ENCODE results near the gene MGAT5.

MGAT5 gene

DNA sequence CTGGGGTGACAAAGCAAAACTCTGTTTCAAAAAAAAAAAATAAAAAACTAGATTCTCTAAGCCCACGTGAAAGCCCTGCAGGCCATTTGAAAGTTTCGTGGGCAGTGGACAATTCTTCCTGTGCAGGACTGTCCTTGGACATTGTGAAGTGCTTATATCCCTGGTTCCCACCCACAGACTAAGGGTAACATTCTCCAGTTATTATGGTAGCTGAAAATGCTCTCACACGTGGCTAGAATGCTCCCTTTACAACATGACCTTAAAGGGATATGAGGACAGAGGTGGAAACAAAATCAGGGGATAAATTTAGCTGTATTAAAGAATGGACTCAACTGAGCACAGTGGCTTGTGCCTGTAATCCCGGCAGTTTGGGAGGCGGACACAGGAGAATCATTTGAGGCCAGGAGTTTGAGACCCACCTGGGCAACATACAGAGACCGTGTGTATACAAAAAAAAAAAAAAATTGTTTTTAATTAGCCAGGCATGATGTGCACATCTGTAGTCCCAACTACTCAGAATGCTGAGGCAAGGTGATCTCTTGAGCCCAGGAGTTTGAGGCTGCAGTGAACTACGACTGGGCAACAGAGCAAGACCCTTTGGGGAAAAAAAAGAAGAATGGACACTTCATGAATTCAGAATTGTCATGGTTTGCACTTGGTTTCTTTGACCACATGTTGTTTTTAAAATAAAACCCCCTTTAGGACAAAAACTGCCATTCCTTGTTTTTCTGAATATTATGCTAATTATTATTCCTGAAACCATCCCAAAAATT lies 167.9 kb downstream of the MGAT5 start:
- no peak for DNase-seq (ENCODE audit: low read depth, low spot score)

DNA sequence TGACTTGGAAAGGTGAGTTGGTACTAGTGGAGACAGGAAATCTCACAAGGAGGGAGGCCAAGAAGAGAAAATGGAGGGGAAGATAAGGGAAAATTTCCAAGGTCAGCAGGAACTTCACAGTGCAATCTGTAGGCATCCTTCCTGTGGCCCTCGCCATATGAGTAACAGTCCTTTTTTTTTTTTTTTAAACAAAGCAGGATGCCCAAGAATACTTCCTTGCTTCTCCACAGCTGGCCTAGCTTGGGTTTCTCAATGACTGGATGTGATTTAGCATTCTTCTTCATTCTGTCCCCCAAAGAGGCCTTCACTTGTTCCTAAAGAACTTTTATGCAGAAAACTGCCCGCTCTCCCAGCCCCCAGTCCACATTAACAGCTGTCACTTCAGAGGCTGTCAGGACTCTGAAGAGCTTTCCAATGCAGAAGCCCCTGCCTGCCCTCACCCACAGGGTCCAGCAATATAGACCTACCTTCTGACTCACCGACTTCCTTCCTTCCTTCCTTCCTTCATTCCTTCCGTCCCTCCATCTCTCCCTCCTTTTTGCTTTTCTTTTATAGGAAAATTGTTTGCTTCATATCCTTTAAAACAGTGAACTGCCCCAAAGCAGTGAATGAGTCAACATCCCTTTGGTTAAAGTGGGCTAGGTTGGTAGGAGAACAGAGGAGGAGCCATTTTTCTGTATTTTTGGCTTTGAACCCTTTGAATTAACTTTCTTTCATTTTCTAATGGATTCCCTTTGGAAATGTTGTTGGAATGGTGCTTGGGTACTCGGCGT lies 172.0 kb downstream of the MGAT5 start:
- no peak for DNase-seq (ENCODE audit: low read depth, low spot score)

DNA sequence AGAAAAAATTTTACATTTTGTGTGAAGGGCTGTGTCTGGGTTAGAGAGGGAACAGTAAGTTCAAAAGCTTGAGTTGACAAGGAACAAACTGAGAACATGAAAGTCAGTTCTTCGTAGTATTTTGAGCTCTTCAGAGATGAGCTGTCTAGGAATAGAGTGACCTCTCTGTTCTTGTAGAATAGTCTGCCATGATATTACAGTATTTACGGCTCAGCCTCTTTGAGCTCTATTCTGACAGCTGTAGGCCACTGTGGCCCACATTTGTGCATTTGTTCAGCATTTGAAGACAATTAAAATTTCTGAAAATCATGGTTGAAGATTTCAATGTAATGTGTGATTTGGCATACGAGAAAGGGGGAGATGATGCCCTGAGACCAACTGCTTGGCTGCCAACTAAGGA lies 172.8 kb downstream of the MGAT5 start:
- DNase-seq (ENCODE audit: low read depth, low spot score): no peak

DNA sequence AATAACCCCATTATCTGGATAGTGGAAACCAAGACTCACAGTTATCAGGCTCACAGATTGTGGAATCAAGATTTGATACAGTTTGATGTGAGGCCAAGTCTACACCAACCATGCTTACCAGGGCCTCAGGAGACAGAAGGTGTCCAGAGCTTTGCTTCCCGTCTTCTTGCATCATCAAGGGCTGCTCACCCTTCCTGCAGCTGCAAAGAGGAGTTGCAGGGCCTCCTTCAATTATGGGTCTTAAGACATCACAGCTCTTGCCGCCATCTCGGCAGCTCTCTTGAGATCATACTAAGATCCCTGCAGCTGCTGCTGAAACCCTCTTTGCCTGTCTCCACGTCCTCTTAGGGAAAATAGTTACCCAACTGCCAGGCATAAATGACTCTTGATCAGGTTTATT lies 176.0 kb downstream of the MGAT5 start:
- DNase-seq (ENCODE audit: low read depth, low spot score): no peak

DNA sequence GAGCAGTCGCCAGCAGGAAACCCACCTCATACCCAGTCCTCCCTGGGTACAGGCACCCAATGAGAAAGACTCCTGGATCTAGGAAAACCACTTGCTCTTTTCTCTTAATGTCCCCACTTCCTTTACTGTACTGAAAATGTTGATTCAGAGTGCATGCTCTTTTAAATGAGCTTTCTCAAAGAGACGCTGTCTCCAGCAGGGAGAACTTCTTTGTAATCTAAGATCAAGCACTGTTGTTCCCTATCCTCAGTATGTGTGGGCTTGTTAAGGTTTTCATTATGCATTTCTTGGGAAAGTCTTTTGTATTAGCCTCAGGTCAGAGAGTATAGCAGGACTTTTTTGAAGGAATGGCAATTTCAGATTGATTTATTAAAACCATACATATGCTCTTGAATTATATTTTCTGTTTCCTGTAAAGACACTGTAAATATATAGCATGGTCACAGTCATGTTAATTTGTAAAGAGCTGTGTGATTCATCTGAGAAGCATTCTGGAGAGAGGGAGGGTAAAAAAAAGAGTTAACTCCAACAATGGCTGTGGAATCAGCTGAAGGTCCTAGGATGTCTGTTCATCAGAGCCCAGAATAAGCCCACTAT lies 178.1 kb downstream of the MGAT5 start:
- DNase-seq (ENCODE audit: low read depth, low spot score): no peak

DNA sequence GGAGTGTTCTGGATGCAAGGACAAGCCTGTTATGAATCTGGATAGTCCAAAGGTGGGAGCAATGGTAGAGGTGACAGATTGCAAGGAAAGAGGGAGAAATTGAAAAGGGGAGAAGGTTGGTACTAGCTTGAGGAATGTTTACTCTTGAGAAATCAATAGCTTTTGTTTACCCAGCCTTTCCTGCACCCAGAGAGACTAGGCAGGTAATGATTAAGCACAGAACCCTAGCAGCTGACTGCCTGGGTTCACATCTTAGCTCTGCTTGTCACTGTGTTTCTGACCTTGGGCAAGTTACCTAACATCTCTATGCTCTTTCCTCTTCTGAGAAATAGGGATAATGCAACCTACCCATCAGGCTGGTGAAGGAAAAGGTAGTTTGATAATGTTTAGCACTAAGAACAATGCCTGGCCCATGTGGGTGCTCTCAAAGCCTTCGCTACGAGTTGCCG lies 178.6 kb downstream of the MGAT5 start:
- DNase-seq (ENCODE audit: low read depth, low spot score): no peak

DNA sequence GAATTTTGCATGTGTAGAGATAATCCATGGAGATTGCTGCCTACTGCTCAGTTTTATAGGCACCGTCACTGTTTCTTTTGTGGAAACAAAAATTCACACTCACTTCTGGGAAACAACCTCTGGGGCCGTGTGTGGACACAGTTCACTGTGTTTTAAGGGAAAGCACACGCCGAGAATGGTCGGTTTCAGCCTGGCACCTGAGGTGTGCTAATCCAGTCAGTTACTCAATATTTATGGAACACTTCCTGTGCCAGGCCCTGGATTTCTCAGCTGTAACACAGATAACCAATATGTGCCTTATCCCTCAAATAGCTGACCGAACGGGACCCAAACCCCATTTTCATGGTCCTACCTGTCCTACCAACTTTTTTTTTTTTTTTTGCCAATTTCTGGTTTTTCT lies 179.6 kb downstream of the MGAT5 start:
- DNase-seq (ENCODE audit: low read depth, low spot score): no peak

DNA sequence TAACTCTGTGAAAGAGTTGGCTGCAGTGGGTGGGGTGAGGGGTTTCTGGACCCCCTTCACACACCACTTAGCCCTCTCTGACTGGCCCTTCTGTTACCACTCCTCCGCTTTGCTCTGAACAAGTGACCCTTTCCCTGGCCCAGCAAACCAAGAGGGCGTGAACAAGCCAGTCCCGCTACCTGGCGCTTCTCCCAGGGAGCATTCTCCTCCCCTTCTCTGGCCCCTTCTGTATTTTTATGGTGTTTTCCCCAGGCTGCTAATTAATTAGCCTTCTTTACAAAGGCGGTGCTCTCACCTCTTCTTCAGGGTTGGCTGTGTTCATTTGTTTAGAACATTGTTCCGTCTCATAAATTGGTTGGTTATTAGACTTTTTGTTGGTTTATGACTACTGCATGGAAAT lies 180.1 kb downstream of the MGAT5 start:
- DNase-seq (ENCODE audit: low read depth, low spot score): no peak

DNA sequence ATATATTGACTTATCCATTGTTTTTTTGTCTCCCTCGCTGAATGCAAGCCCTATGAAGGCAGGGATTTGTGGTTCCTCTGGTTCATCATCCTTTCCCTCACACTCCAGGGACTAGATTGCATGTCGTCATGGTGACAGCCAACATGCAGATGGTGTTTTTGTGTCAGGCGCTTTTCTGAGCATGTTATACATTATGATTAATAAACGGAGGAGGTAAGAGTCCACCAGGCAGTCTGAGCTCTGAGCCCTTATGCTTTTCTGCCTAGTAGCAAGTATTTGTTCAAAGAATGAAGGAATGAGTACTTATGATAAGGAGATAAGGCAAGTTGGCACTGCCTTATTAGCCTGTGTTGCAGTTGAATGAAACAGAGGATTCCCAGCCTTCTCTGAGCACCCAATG lies 181.6 kb downstream of the MGAT5 start:
- DNase-seq (ENCODE audit: low read depth, low spot score): no peak

DNA sequence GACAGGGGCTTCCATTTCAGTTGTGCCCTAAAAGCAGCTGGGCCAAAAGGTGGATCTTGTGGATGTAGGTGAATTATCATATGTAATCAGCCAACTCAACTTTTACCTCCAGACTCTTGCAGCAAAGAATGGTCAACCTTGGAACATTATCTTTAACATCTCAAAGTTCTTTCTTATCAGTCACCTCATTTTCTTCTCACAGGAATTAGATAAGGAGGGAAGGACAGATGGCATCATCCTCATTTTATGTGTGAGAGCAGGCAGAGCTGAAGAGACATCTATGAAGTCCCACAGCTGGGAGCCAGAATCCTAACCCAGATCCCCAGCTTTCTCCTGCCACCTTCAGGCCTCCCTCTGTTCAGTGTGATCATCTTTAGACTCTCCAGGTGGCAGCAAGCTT lies 182.1 kb downstream of the MGAT5 start:
- no peak for DNase-seq (ENCODE audit: low read depth, low spot score)

DNA sequence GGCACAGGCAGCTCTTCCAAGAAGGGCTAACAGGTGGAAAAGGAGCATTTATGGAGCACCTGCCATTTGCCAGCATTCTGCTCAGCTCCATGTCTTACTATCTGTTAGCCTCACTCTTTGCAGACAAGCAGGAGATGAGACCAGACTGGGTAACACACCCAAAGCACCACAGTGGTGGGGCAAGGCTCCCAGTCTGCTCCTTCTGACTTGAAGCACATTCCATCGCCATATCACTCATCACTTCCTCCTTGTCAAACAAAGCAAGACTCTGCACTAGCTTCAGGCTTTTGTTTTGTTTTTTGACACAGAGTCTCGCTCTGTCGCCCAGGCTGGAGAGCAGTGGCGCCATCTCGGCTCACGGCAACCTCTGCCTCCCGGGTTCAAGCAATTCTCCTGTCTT lies 182.8 kb downstream of the MGAT5 start:
- DNase-seq (ENCODE audit: low read depth, low spot score): no peak

DNA sequence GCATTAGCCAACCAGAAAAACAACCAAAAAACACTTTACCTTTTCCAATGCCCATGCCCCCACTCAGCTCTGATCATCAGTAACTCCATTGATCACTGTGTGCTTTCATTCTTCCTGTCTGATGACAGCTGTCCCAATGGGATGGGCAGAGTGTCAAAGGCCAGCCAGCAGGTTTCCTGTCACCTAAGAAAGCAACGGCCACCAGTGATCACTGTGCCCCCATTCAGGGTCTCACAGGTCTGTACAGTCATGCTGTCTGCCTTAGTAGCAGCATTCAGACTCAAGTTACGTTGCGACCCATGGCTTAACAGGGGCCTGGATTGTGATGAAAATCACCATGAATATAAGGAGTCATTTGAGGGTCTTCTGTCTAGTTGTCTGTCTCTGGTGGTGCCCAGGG lies 184.5 kb downstream of the MGAT5 start:
- no peak for DNase-seq (ENCODE audit: low read depth, low spot score)

DNA sequence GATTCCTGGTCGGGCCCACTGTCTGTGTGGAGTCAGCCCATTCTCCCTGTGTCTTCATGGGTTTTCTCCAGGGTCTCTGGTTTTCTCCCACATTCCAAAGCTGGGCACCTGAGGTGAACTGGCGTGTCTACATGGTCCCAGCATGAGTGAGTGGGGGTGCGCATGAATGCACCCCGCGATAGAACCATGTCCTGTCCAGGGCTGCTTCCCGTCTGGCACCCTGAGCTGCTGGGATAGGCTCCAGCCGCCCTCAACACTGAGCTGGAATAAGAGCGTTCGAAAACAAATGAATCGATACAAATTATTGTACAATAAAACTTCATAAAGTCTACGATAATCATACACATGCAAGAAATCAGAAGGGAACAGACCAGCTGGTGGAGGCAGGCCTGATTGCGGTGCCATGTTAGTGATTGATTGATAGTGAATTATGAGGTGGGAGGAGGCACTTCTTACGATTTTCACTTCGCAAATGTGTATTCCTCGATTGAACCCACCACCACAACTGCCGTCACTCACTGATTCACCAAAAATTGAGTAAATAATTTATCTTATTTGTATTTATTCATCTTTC lies 186.6 kb downstream of the MGAT5 start:
- DNase-seq (ENCODE audit: low read depth, low spot score): no peak

DNA sequence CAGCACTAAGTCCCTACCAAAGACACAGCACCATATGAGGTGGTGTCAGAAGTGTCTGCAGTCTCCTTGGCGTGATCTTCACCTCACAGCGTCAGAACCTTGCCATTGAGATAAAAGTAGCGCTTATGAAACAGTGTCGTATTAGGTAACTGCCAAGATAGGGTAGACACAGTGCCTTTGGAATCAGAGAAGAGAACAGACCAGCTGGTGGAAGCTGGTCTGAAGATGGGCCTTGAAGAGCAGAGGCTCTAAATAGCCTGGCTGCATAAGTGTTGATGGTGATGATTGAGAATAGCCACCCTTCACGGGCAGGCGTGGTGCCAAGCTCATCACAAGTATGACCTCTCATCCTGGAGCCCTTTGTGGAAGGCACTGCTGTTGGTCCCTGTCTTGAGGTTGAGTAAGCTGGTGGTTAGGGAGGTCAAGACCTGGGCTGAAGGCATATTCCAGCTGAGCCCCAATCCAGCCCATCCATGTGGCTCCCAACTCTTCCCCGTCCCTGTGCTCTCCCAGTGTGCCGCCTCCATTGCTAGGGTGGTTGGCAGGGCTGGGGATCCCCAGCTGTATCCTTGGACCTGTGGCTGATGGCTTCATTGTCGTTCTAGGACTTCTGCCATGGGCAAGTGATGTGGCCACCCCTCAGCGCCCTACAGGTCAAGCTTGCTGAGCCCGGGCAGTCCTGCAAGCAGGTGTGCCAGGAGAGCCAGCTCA lies 187.4 kb downstream of the MGAT5 start:
- DNase-seq (ENCODE audit: low read depth, low spot score): no peak

DNA sequence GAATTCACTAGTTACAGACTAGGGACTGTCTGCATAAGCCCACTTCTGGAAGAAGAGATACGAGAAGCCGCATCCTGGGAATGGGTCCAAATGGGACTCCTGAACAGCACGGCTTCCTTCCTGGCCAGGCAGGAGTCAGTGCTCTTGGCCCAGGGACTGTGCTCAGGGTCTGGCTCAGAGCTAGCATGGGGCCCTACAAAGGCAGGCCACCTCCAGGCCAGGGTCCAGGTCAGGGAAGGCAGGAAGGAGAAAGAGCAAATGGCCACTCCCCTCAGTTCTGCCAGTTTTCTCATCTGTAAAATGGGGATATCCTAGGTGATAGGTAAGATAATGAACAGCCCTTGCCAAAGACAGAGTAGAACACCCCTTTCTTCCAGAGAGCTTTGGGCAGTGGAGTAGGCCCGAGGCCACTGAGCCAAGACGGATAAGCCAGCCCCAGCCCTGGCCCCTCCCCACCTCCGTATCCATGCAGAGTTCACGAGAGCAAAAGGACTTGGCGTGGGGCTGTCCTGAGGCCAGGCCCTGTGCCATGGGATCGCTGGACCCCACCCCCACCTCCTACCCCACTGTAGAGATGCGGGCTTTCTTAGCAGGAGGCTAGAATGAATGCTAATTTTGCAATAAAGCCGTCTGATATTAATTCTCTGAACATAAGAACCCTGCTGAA lies 190.1 kb downstream of the MGAT5 start:
- DNase-seq (ENCODE audit: low read depth, low spot score): no peak

DNA sequence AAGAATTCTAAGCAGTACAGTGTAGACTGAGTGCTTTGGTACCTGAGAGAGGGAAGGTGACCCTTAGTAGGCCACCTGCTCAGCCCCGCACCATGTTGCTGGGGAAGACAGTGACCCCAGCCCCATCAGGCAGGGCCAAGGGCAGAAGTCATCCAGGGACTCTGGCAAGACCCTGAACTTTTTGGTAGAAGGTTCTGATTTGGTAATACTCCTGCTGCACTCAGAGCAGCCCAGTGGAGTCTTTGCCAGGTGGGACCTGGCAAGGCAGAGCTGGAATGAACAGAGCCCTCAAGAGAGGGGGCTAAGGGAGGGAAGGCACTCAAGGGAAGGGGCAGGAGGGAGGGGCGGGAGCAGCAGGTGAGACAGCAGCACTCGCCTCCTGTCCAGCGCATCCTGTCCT lies 191.2 kb downstream of the MGAT5 start:
- DNase-seq (ENCODE audit: low read depth, low spot score): no peak

DNA sequence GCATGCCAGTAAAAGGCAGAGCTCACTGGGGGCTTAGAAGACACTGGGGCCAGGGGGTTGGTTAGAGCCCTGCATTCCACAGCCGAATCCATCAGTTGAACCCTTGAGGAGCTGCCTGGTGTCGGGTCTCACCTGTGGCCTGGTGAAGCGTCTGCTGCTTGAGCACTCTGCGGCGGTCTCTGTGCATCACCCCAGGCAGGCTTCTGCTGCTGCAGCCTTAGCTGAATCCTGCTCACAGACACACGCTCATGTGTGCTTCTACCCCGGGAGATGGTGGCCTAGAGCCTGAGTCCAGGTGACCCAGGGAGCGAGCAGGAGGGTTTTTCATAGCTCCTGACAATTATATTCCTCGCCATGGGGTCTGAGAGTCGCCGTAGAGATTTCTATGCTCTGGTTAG lies 192.1 kb downstream of the MGAT5 start:
- no peak for DNase-seq (ENCODE audit: low read depth, low spot score)

DNA sequence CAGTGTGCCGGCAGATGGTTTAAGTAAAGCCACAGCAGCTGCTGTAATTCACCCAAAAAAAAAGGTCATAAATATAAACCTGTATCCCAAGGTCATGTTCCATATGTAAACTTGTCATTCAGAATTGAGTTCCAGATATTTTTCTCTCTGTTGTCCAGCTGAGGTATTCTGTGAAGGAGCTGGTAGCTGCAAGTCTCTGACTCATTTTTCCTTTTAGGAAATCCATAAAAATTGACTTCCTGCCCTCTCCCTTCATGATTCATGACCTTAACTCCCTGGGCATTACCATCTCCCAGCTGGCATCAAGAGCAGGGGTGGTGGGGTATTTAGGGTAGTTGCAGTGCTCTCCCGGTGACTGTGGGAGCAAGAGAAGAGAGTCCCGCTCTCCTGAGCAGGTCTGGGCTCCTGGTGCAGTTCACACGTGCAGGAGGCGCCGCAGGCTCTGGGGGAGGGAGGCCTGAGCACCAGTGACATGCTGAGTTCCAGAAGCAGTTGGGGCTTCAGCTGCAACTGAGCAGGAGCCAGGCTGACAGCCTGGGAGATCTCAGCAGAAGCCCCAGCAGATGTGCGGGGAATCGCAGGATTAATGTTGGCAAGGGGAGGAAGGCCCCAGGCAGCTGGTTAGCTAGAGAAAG lies 192.6 kb downstream of the MGAT5 start:
- no peak for DNase-seq (ENCODE audit: low read depth, low spot score)

DNA sequence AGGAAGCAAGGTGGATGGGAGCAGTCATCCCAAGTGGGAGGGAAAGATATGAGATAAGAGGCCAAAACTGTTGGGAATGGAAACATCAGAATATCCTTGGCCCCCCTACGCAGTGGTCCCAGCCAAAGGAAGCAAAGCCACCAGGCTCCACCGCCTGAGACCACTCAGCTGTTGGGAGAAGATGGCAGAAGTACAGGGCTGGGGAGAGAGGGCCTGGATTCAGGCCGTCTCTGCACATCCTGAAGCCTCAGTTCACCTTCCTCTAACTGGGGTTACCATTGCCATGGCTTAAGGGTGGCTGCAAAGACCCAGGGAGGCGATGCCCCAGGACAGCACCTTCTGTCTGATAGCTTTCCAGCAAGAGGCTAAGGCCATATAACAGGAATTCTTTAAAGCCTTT lies 193.8 kb downstream of the MGAT5 start:
- DNase-seq (ENCODE audit: low read depth, low spot score): no peak

DNA sequence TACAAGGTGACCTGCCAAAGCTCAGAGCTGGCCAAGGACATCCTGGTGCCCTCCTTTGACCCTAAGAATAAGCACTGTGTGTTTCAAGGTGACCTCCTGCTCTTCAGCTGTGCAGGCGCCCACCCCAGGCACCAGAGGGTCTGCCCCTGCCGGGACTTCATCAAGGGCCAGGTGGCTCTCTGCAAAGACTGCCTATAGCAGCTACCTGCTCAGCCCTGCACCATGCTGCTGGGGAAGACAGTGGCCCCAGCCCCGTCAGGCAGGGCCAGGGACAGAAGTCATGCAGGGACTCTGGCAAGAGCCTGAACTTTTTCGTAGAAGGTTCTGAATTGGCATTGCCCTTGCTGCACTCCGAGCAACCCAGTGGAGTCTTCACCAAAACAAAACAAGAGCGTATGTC lies 194.8 kb downstream of the MGAT5 start:
- no peak for DNase-seq (ENCODE audit: low read depth, low spot score)

DNA sequence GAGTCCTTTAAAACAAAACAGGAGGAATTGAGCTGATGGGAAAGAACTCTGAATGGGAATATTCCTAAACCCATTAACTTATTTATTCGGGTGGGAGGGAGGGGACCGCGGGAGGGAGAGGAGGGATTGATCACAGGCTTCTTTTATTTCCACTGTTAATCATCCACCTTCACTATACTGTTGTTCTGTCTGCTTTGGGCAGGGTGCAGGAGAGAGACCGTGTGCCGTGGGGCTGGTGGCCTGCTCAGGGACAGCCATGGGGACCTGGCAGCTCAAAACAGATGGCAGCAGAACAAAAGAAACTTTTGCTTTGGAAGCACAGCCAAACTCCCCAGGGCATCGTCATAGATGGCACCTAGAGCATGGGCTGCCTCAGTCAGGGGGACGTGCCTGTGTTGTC lies 195.3 kb downstream of the MGAT5 start:
- DNase-seq (ENCODE audit: low read depth, low spot score): no peak

Data from activated CD4-positive, CD25-positive, alpha-beta regulatory T cell treated with anti-CD3 and anti-CD28 coated beads, Interleukin-2, amount 50 U/mL, for 16 hours (primary cell).